ENCODE measurements around the gene DMRT1. TPM values are rescaled to one million over a fixed set of nuclear protein-coding genes. Genes with fewer than 3 reads are reported as not detected.

The DMRT1 gene
- total and polyA plus RNA-seq, 5 experiments from 2014 or later, result not detected

- peaks cover 0 to 12% (median 5%) of the 10 kb centered on the region in 4 donors for H3K4me1 Mint-ChIP-seq
- peaks cover 9 to 29% (median 20%) of the 10 kb centered on the region in 5 donors for H3K27me3 Mint-ChIP-seq
Observed at GRCh38 chr9:1002678-1003077, 161.2 kb downstream of the DMRT1 start.

GRCh38 chr9:1005043-1005667 lies 163.7 kb downstream of the DMRT1 start:
- H3K36me3 Mint-ChIP-seq, result no peaks in the 10 kb centered on the region
- H3K27me3 Mint-ChIP-seq, result peaks cover 22 to 54% (median 30%) of the 10 kb centered on the region in 5 donors
- peaks cover 2 to 14% (median 6%) of the 10 kb centered on the region in 4 donors for H3K4me1 Mint-ChIP-seq
- DNase-seq (peak in 2 of 10 donors; percentile 10 to 16), ATAC-seq (peak in 1 of 2 donors; percentile 23)
- H3K4me3 Mint-ChIP-seq, result no peak overlapping the region
- no peaks in the 10 kb centered on the region for H3K9me3 Mint-ChIP-seq
- POLR2A ChIA-PET, result no interaction called here
- H3K27ac Mint-ChIP-seq, result no peak overlapping the region

More at GRCh38 chr9:1002678-1003077, 161.2 kb downstream of the DMRT1 start:
- H3K9me3 Mint-ChIP-seq, result peaks cover 0 to 2% (median 0%) of the 10 kb centered on the region in 9 donors
- H3K36me3 Mint-ChIP-seq, result no peaks in the 10 kb centered on the region
- H3K27ac Mint-ChIP-seq, result no peak overlapping the region
- ATAC-seq, result no peak
- H3K4me3 Mint-ChIP-seq, result no peak overlapping the region
- POLR2A ChIA-PET, result no interaction called here
- no peak for DNase-seq

GRCh38 chr9:1007312-1007711 lies 165.8 kb downstream of the DMRT1 start:
- H3K27me3 Mint-ChIP-seq, result peaks cover 24 to 55% (median 32%) of the 10 kb centered on the region in 5 donors
- DNase-seq (no peak), ATAC-seq (no peak)
- POLR2A ChIA-PET, result no interaction called here
- H3K4me3 Mint-ChIP-seq, result no peak overlapping the region
- H3K4me1 Mint-ChIP-seq, result peaks cover 2 to 14% (median 6%) of the 10 kb centered on the region in 4 donors
- no peaks in the 10 kb centered on the region for H3K9me3 Mint-ChIP-seq
- no peak overlapping the region for H3K27ac Mint-ChIP-seq
- H3K36me3 Mint-ChIP-seq, result no peaks in the 10 kb centered on the region

GRCh38 chr9:1008216-1008615 lies 166.7 kb downstream of the DMRT1 start:
- Mint-ChIP-seq H3K36me3 (no peaks in the 10 kb centered on the region), H3K27me3 (peaks cover 24 to 55% (median 34%) of the 10 kb centered on the region in 5 donors), H3K9me3 (no peaks in the 10 kb centered on the region), H3K27ac (no peak overlapping the region), H3K4me3 (no peak overlapping the region), H3K4me1 (peaks cover 2 to 14% (median 6%) of the 10 kb centered on the region in 4 donors)
- no peak for ATAC-seq
- DNase-seq, result no peak
- POLR2A ChIA-PET, result no interaction called here

GRCh38 chr9:1009101-1009707 lies 167.7 kb downstream of the DMRT1 start:
- POLR2A ChIA-PET, result no interaction called here
- Mint-ChIP-seq H3K36me3 (no peaks in the 10 kb centered on the region), H3K4me1 (peaks cover 2 to 14% (median 6%) of the 10 kb centered on the region in 4 donors), H3K9me3 (no peaks in the 10 kb centered on the region), H3K27me3 (peaks cover 24 to 55% (median 31%) of the 10 kb centered on the region in 5 donors), H3K27ac (no peak overlapping the region), H3K4me3 (no peak overlapping the region)
- ATAC-seq (peak; percentile 70 to 78), DNase-seq (peak; percentile 35 to 72 (median 66))

- Mint-ChIP-seq H3K27ac (peak overlapping the region in 1 of 10 donors; percentile 2), H3K9me3 (no peaks in the 10 kb centered on the region), H3K4me1 (peaks cover 0 to 14% (median 4%) of the 10 kb centered on the region in 4 donors), H3K27me3 (peaks cover 19 to 35% (median 27%) of the 10 kb centered on the region in 5 donors), H3K4me3 (no peak overlapping the region), H3K36me3 (no peaks in the 10 kb centered on the region)
- DNase-seq (no peak), ATAC-seq (no peak)
- POLR2A ChIA-PET, result no interaction called here
Observed at GRCh38 chr9:1013021-1013420, 171.5 kb downstream of the DMRT1 start.

GRCh38 chr9:1014225-1014624 lies 172.7 kb downstream of the DMRT1 start:
- H3K27ac Mint-ChIP-seq, result no peak overlapping the region
- ATAC-seq (no peak), DNase-seq (no peak)
- no peaks in the 10 kb centered on the region for H3K36me3 Mint-ChIP-seq
- H3K9me3 Mint-ChIP-seq, result no peaks in the 10 kb centered on the region
- no peak overlapping the region for H3K4me3 Mint-ChIP-seq
- peaks cover 13 to 35% (median 21%) of the 10 kb centered on the region in 5 donors for H3K27me3 Mint-ChIP-seq
- H3K4me1 Mint-ChIP-seq, result peaks cover 0 to 5% (median 3%) of the 10 kb centered on the region in 4 donors
- POLR2A ChIA-PET, result no interaction called here

GRCh38 chr9:1014640-1015039 lies 173.1 kb downstream of the DMRT1 start:
- ATAC-seq, result no peak
- Mint-ChIP-seq H3K4me1 (peaks cover 0 to 4% (median under 1%) of the 10 kb centered on the region in 4 donors), H3K36me3 (no peaks in the 10 kb centered on the region), H3K4me3 (no peak overlapping the region), H3K27me3 (peaks cover 9 to 32% (median 18%) of the 10 kb centered on the region in 5 donors), H3K27ac (peak overlapping the region in 1 of 10 donors; percentile 36), H3K9me3 (no peaks in the 10 kb centered on the region)
- DNase-seq, result no peak
- POLR2A ChIA-PET, result no interaction called here

- H3K27me3 Mint-ChIP-seq, result peaks cover 10 to 40% (median 24%) of the 10 kb centered on the region in 5 donors
- H3K36me3 Mint-ChIP-seq, result peaks cover 0 to 4% (median 4%) of the 10 kb centered on the region in 3 donors
- no peak overlapping the region for H3K4me3 Mint-ChIP-seq
- ATAC-seq (peak in 1 of 2 donors; percentile 44), DNase-seq (peak in 3 of 10 donors; percentile 12 to 23 (median 18))
- peak overlapping the region in 1 of 10 donors; percentile 79 for H3K27ac Mint-ChIP-seq
- H3K9me3 Mint-ChIP-seq, result peaks cover 0 to 10% (median 3%) of the 10 kb centered on the region in 9 donors
- peaks cover 0 to 4% (median 0%) of the 10 kb centered on the region in 4 donors for H3K4me1 Mint-ChIP-seq
- POLR2A ChIA-PET, result no interaction called here
Observed at GRCh38 chr9:1018121-1018520, 176.6 kb downstream of the DMRT1 start.

Other genes starting within 250 kb of the DMRT1 start
- not detected for gene DMRT3, start 135.0 kb downstream of the DMRT1 start, total RNA-seq
- gene DMRT3, start 135.0 kb downstream of the DMRT1 start, polyA plus RNA-seq, result not detected
- gene DMRT2, start 208.7 kb downstream of the DMRT1 start, total RNA-seq, result not detected
- gene DMRT2, start 208.7 kb downstream of the DMRT1 start, polyA plus RNA-seq, result not detected

All from naive thymus-derived CD8-positive, alpha-beta T cell (primary cell).